HG02759 (cell line): ENCODE data around the gene LOC101059915.

Experiments used
- ATAC-seq: cut with Tn5 transposase; IDR thresholded peaks from one replicate; pipeline ENCODE4 v1.9.1; 2021; ENCODE audit warnings: mild to moderate bottlenecking, moderate library complexity; ENCODE audit not compliant: unreplicated experiment

The LOC101059915 gene

GRCh38 chrX:71667328-71668247 lies at the start of gene LOC101059915:
LOC101059915 (plus strand) TSS chrX:71667546.
- ATAC-seq = no peak

GRCh38 chrX:71617742-71618141 lies 49.6 kb upstream of the LOC101059915 start:
- ATAC-seq = no peak

GRCh38 chrX:71618303-71618721 lies 49.0 kb upstream of the LOC101059915 start, which contains the start of gene CXCR3:
CXCR3 (minus strand) TSS chrX:71618511; CDS start chrX:71618449, 62 bp downstream.
- ATAC-seq = peak; percentile 69

- ATAC-seq = no peak
Observed at GRCh38 chrX:71618787-71619186, 48.6 kb upstream of the LOC101059915 start.

- no peak for ATAC-seq
Observed at GRCh38 chrX:71619193-71619592, 48.2 kb upstream of the LOC101059915 start.

- ATAC-seq = no peak
Observed at GRCh38 chrX:71619986-71620385, 47.4 kb upstream of the LOC101059915 start.

DNA sequence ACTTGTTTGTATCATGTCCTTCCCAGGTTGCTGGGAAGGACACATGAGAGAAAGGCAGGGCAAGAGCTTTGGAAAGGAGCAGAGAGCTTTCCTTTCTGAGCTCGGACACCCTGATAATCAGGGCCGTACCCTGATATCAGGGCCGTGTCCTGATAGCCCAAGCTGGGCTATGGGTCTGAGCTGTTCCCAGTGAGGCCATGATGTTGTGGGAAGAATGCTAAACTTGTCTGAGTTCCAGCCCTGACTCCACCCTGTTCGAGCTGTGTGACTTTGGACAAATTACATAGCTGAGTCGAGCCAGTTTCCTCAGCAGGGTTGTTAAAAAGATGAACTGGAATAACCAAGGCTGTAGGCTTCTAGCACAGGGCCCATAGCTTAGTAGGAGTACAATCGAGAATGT lies 45.7 kb upstream of the LOC101059915 start:
- no peak for ATAC-seq

DNA sequence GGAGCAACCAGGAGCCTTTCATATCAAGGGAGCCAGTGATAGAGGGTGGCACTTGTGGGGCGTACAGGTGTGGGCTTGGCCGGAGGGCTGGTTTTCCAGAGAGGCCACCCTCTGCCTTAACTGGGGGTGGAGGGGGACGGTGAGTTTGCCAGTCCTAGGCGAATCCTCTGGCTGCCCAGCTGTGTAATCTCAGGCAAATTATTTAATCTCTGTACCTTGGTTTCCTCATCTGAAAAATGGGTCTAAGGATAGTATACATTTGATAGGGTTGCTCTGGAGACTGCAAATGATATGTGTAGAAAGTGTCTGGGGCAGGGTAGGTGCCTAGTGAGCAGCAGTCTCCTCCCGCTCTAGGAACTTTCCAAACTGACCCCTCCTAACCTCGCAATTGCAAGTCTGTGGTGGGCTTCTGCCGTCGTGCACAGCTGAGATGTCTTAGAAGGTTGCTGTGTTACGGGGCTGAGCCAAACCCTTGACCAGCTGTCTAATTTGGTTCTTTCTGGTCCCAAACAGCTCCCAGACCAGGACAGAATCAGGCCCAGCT lies 45.2 kb upstream of the LOC101059915 start:
- no peak for ATAC-seq

GRCh38 chrX:71622576-71623450 lies 44.5 kb upstream of the LOC101059915 start:
- ATAC-seq = peak; percentile 46

DNA sequence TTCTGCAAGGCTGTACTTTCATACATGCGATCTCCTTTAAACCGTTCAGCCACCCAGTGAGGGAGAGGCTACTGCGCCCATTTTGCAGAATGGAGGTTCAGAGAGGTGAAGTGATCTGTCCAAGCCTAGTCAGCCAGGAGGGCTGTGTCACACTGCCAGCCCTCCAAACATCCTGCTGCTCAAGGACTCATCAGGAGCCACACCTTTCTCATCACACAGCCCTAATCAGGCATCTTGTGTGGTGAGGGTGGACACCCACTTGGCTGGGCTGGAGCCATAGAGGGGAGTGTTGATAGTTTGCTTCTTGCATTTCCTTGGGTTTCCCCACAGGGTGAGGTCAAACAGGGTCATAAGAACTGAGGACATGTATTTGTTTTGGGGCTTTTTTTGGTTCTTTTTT lies 43.6 kb upstream of the LOC101059915 start:
- no peak for ATAC-seq

DNA sequence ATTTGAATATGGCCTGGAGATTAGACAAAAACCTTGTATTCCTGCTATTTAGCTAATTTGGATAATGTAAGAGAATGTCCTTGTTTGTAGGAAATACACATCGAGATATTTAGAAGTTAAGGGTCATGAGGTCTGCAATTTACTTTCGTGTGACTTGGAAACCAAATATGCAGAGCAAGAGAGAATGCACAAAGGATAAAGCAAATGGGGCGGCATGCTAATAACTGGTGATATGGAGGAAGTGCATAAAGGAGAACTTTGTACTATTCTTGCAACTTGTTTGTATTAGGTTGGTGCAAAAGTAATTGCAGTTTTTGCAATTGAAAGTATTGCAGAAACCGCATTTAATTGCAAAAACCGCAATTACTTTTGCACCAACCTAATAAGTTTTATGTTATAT lies 41.9 kb upstream of the LOC101059915 start:
- no peak for ATAC-seq

DNA sequence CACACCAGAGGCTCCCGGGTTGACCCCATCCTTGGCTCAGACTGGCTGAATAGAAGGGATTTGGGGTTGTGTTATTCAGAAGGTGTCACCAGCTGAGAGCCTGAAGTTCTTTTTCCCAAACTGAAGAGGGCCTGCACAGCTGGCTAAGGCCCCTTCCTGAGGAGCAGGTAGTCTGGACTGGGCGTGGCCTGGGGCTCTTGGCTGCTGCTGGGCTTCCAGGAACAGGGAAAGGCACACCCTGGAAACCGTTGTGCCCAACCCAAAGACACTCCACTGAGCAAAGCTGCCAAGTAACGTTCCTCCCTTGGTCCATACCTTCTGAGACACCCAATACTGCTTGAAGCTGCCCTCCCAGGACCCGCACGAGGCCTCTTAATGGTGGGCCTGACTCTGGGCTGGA lies 40.8 kb upstream of the LOC101059915 start:
- ATAC-seq = no peak

DNA sequence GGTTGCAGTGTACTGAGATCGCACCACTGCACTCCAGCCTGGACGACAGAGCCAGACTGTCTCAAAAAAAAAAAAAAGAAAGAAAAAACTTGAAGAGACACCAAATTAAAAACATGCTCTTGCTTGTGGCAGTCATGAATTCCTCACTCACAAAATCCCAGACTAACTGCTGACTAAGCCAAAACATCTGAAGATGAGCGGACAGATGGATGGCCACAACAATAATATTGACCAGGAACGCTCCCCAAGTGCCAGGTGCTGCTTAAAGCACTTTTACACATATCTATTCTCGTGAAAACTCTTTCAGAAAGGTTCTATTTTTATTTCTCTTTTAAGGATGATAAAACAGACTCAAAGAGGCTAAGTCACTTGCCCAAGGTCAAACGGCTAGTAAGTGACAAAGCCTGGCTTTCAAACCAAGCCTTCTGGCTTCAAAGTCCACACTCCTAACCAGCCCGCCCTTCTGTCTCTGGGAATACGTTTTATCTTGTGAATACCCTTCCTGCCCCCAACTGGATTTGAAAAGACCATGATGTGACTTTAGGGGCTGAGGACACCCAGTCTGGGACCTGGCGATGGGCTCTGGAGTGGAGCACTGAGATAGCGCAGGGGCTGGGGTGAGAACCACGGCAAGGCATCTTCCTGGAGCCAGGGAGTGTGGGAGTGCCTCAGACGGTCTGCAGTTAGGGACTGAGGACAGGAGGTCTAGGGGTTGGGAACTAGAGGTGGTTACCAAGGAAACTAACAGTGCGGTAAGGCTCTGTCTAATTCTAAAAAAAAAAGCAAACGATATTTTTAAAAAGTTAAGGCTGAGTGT lies 39.5 kb upstream of the LOC101059915 start:
- ATAC-seq = no peak

- ATAC-seq = peak; percentile 60
Observed at GRCh38 chrX:71629467-71629866, 37.9 kb upstream of the LOC101059915 start.

DNA sequence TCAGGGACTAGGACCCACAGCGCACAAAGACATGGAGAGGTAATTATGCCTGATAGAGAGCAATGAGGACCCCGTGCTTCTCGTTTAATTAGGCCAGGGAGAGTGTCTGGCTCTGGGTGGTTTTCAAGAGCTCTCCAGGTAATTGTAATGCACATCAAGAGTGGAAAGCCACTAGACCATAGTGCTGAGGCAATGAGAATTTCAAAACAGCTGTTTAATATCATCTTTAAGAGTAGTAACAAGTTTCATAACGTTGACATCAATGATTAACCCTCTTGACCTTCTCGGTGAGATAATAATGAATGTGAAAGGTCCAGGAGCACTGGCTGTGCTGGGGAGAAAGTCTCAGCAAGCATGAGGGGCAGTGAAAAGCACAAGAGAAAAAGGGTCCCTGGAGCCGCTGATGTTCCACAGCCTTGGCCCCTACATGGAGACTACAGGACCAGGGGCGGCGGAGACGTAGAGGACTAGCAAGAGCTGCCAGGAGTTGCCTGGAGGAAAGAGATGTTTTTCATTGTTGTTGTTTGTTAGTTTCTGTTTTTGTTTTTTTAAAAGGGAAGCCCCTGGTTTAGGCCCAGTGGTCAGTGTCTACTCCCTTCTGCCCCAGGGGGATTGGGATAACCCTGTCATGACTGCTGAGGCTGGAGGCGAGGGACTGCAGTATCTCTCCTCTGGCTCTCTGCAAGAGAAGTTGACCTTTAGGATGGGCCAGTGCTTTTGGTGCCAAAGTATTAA lies 34.3 kb upstream of the LOC101059915 start:
- peak; percentile 43 for ATAC-seq

DNA sequence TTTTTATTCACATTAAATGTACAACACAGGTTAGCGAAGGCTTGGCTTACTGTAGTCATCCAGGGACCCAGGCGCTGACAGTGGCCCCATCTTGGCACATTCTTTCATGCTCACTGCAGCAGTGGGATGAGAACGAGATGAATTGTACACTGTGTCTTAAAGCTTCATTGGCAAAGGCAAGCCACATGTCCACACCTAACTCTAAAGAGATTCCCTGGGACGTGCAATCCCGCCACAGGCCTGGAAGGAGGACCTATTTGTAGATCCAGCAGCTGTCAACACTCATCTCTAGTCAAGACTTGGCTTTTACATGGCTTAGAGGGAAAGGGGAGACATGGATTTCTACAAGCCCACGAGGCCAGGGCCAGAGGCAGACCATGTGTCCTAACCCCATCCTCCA lies 33.0 kb upstream of the LOC101059915 start:
- ATAC-seq = no peak

- ATAC-seq = no peak
Observed at GRCh38 chrX:71636438-71637252, 30.7 kb upstream of the LOC101059915 start.

DNA sequence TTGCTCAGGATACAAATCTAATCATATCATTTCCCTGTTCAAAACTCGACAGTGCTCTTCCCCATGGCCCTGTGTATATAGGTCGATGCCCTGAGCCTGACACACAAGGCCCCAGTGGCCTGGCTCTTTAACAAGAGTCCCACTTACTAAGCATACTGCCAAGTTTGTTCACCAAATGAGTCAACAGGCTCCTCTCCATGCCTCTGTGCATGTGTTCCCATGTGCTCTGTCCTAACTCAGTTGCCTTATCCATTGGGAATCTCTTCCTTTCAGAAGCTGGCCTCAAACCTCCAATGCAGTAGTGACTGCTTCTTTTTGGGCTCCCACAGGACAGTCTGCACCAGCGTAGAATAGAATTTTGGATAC lies 30.1 kb upstream of the LOC101059915 start:
- ATAC-seq = no peak

- ATAC-seq = no peak
Observed at GRCh38 chrX:71637848-71638247, 29.5 kb upstream of the LOC101059915 start.
